Measurements from ENCODE around the gene DUOXA1. TPM values are rescaled to one million over a fixed set of nuclear protein-coding genes. Genes with fewer than 3 reads are reported as not detected.

DUOXA1 gene
- total RNA-seq, 1 experiment from 2014 or later, result not detected

DNA sequence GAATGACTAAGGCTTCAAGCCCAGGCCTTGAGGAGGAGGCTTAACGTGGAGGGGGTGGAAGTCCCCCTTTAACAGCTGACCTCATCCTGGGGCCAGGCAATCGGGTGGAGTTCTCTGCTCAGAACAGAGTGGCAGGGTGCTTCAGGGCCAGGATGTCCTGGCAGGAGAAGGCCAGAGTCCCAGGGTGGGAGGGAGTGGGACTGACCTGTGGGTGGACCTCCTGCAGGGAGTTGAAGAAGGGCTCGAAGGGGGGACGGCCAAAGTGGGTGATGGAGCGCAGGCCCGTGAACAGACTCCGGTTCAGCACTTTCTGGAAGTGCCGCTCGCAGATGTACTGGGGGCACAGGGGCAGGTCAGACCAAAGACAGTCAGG, 35.3 kb downstream of the DUOXA1 start:
- no peaks in the 10 kb centered on the region for H3K9me3 ChIP-seq (ENCODE audit: low read length)
- H3K27me3 ChIP-seq (ENCODE audit: low read length), result 0 out of 2 replicates have a peak, but pooled peaks cover 21% of the 10 kb centered on the region
- no TSS peak for BruUV-seq (replicated peaks)
- H3K27ac ChIP-seq (ENCODE audit: low read length), result no peak overlapping the region
- H3K9me2 ChIP-seq (replicated peaks; ENCODE audit: low read length), result no peaks in the 10 kb centered on the region
- H2AFZ ChIP-seq (ENCODE audit: low read length), result no peak overlapping the region
- TF ChIP-seq EZH2phosphoT487 (IDR thresholded peaks at IDR 0.05; ENCODE audit: borderline replicate concordance, low read length) (no peak), EZH2 (IDR thresholded peaks at IDR 0.05; ENCODE audit: low read length, unreplicated experiment) (no peak)
- TF ChIP-seq, protein P1, sequence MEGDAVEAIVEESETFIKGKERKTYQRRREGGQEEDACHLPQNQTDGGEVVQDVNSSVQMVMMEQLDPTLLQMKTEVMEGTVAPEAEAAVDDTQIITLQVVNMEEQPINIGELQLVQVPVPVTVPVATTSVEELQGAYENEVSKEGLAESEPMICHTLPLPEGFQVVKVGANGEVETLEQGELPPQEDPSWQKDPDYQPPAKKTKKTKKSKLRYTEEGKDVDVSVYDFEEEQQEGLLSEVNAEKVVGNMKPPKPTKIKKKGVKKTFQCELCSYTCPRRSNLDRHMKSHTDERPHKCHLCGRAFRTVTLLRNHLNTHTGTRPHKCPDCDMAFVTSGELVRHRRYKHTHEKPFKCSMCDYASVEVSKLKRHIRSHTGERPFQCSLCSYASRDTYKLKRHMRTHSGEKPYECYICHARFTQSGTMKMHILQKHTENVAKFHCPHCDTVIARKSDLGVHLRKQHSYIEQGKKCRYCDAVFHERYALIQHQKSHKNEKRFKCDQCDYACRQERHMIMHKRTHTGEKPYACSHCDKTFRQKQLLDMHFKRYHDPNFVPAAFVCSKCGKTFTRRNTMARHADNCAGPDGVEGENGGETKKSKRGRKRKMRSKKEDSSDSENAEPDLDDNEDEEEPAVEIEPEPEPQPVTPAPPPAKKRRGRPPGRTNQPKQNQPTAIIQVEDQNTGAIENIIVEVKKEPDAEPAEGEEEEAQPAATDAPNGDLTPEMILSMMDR (conservative IDR thresholded peaks at IDR 0.05; ENCODE audit: low read depth, low read length), result no peak
- ChIA-PET POLR2A (ENCODE audit: unreplicated experiment) (no interaction called here), CTCF (no interaction called here)
- intact Hi-C loops (cut with micrococcal nuclease), result no loop called here
- H4K20me1 ChIP-seq (ENCODE audit: low read length), result no peaks in the 10 kb centered on the region
- ATAC-seq (no peak), DNase-seq (no peak)
- H3K79me2 ChIP-seq (ENCODE audit: low read length), result no peaks in the 10 kb centered on the region
- H3F3A ChIP-seq (ENCODE audit: low read length, unreplicated experiment), result no peaks in the 10 kb centered on the region
- no peak overlapping the region for H3K9ac ChIP-seq (ENCODE audit: low read length)
- no peak overlapping the region for H3K4me3 ChIP-seq (ENCODE audit: low read length)
- H3K4me2 ChIP-seq (ENCODE audit: low read length), result no peak overlapping the region
- H3K4me1 ChIP-seq (ENCODE audit: insufficient read depth, low read length), result no peaks in the 10 kb centered on the region
- H3K36me3 ChIP-seq (ENCODE audit: low read depth, low read length), result no peaks in the 10 kb centered on the region

DNA sequence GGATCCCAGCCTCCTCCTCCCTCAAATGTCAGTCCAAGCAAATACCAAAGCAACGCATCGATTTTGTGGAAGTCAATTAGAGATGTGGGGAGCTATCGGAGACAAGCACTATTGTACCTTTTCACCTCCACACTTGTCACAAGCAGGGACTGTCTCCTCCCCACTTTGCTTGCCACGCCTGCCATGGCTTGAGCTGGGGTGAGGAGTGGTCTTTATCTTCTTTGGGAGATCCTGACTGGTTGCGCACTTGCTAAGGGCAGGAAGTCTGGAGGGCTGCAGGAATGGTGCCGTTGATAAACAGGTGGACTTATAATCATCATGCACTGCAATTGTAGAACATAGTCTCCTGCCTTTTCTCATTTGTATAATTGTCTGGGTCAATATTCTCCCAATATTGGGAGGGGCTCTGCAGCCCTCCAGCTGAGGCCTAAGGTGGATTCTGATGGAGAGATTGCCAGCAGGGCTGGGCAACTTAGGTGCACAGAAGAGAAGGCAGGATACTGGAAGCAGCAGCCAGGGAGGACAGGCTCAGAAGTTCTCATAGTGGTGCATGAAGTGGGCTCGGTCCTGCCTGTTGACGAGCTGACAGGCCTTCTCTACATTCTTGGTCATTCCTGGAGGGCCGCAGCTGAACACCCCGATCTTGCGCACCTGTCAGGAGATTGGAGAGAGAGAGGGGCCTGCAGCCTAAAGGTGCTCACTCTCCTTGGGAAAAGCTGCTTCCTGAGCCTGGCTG, 35.9 kb downstream of the DUOXA1 start:
- H3K27ac ChIP-seq (ENCODE audit: low read length), result no peak overlapping the region
- BruUV-seq (replicated peaks), result no TSS peak
- H3K79me2 ChIP-seq (ENCODE audit: low read length), result no peaks in the 10 kb centered on the region
- no peaks in the 10 kb centered on the region for H3K9me3 ChIP-seq (ENCODE audit: low read length)
- no peaks in the 10 kb centered on the region for H3K36me3 ChIP-seq (ENCODE audit: low read depth, low read length)
- no peak overlapping the region for H3K4me3 ChIP-seq (ENCODE audit: low read length)
- H3K9ac ChIP-seq (ENCODE audit: low read length), result no peak overlapping the region
- H2AFZ ChIP-seq (ENCODE audit: low read length), result no peak overlapping the region
- H3K9me2 ChIP-seq (replicated peaks; ENCODE audit: low read length), result no peaks in the 10 kb centered on the region
- no peaks in the 10 kb centered on the region for H4K20me1 ChIP-seq (ENCODE audit: low read length)
- intact Hi-C loops (cut with micrococcal nuclease), result no loop called here
- CTCF ChIA-PET, result no interaction called here
- 0 out of 2 replicates have a peak, but pooled peaks cover 22% of the 10 kb centered on the region for H3K27me3 ChIP-seq (ENCODE audit: low read length)
- ATAC-seq (no peak), DNase-seq (no peak)
- no peaks in the 10 kb centered on the region for H3K4me1 ChIP-seq (ENCODE audit: insufficient read depth, low read length)
- no peak overlapping the region for H3K4me2 ChIP-seq (ENCODE audit: low read length)
- no peaks in the 10 kb centered on the region for H3F3A ChIP-seq (ENCODE audit: low read length, unreplicated experiment)
- POLR2A ChIA-PET (ENCODE audit: unreplicated experiment), result no interaction called here
- no peak for TF ChIP-seq EZH2phosphoT487 (IDR thresholded peaks at IDR 0.05; ENCODE audit: borderline replicate concordance, low read length)
- TF ChIP-seq, protein P1 (conservative IDR thresholded peaks at IDR 0.05; ENCODE audit: low read depth, low read length), result no peak
- TF ChIP-seq EZH2 (IDR thresholded peaks at IDR 0.05; ENCODE audit: low read length, unreplicated experiment), result no peak

DNA sequence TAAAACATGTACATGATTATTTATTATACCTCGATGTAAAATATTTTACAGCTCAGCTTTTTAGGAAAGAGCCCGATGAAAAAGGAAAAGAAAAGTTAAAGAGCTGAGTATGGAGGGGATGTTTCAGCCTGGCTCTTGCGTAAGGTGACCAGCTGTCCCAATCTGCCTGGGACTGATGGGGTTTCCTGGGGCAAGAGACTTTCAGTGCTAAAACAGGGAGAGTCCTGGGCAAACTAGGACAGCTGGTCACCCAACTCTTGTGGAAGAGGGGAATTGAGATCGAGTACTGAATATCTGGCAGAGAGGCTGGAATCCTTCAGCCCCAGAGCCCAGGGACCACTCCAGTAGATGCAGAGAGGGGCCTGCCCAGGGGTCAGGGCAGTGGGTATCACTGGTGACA, 36.7 kb downstream of the DUOXA1 start:
- Histone ChIP-seq H3K27me3 (ENCODE audit: low read length) (0 out of 2 replicates have a peak, but pooled peaks cover 27% of the 10 kb centered on the region), H3K4me1 (ENCODE audit: insufficient read depth, low read length) (no peaks in the 10 kb centered on the region), H3K9me3 (ENCODE audit: low read length) (no peaks in the 10 kb centered on the region), H2AFZ (ENCODE audit: low read length) (no peak overlapping the region), H3K9ac (ENCODE audit: low read length) (no peak overlapping the region), H4K20me1 (ENCODE audit: low read length) (no peaks in the 10 kb centered on the region), H3K36me3 (ENCODE audit: low read depth, low read length) (no peaks in the 10 kb centered on the region), H3K4me3 (ENCODE audit: low read length) (no peak overlapping the region), H3F3A (ENCODE audit: low read length, unreplicated experiment) (no peaks in the 10 kb centered on the region), H3K79me2 (ENCODE audit: low read length) (no peaks in the 10 kb centered on the region), H3K4me2 (ENCODE audit: low read length) (no peak overlapping the region), H3K27ac (ENCODE audit: low read length) (no peak overlapping the region), H3K9me2 (replicated peaks; ENCODE audit: low read length) (no peaks in the 10 kb centered on the region)
- TF ChIP-seq EZH2phosphoT487 (IDR thresholded peaks at IDR 0.05; ENCODE audit: borderline replicate concordance, low read length), result no peak
- TF ChIP-seq, protein P1 (conservative IDR thresholded peaks at IDR 0.05; ENCODE audit: low read depth, low read length), result no peak
- TF ChIP-seq EZH2 (IDR thresholded peaks at IDR 0.05; ENCODE audit: low read length, unreplicated experiment), result no peak
- CTCF ChIA-PET, result no interaction called here
- POLR2A ChIA-PET (ENCODE audit: unreplicated experiment), result no interaction called here
- ATAC-seq (no peak), DNase-seq (no peak)
- intact Hi-C loops (cut with micrococcal nuclease), result no loop called here
- BruUV-seq (replicated peaks), result no TSS peak

All from PC-3 (cell line).